Measurements from ENCODE around the gene ITPKB. TPM values are rescaled to one million over a fixed set of nuclear protein-coding genes. Genes with fewer than 3 reads are reported as not detected.

The ITPKB gene
- total RNA-seq, 1 experiment from 2014 or later: 4.4 TPM

GRCh38 chr1:226611301-226611700 lies 127.8 kb downstream of the ITPKB start:
- no peaks in the 10 kb centered on the region for H3K9me3 ChIP-seq
- ChIA-PET POLR2A (no interaction called here), CTCF (no interaction called here)
- Mint-ChIP-seq H3K4me3 (ENCODE audit: unreplicated experiment) (no peak overlapping the region), H3K36me3 (ENCODE audit: insufficient read depth, unreplicated experiment) (no peaks in the 10 kb centered on the region), H3K4me1 (ENCODE audit: low read depth, unreplicated experiment) (peaks cover 6% of the 10 kb centered on the region), H3K27me3 (ENCODE audit: insufficient read depth, unreplicated experiment) (no peaks in the 10 kb centered on the region), H3K9me3 (ENCODE audit: unreplicated experiment) (no peaks in the 10 kb centered on the region), H3K27ac (ENCODE audit: unreplicated experiment) (no peak overlapping the region)
- DNase-seq: no peak
- TF ChIP-seq CTCF (IDR thresholded peaks at IDR 0.05; ENCODE audit: insufficient read depth in 1 of 2, low read depth in 1 of 2, low read length in 1 of 2, severe bottlenecking in 1 of 2, unreplicated experiment in 1 of 2): no peak
- no peak overlapping the region for H3K4me3 ChIP-seq (ENCODE audit: low read depth, low read length)
- peaks cover 19% of the 10 kb centered on the region for H3K4me1 ChIP-seq
- intact Hi-C loops (cut with micrococcal nuclease; ENCODE audit: unreplicated experiment): loop anchor here (5.0 kb wide), 1 partner anchor 189 kb away; no protein-coding TSS in a partner anchor
- H3K36me3 ChIP-seq (ENCODE audit: control insufficient read depth, insufficient read depth, low read length): no peaks in the 10 kb centered on the region
- no peaks in the 10 kb centered on the region for H3K27me3 ChIP-seq (replicated peaks; ENCODE audit: control insufficient read depth, insufficient read depth, low read length)
- no TSS peak for BruUV-seq (replicated peaks)

- H3K4me3 ChIP-seq (ENCODE audit: low read depth, low read length): no peak overlapping the region
- Mint-ChIP-seq H3K27me3 (ENCODE audit: insufficient read depth, unreplicated experiment) (no peaks in the 10 kb centered on the region), H3K9me3 (ENCODE audit: unreplicated experiment) (no peaks in the 10 kb centered on the region), H3K36me3 (ENCODE audit: insufficient read depth, unreplicated experiment) (no peaks in the 10 kb centered on the region), H3K27ac (ENCODE audit: unreplicated experiment) (no peak overlapping the region), H3K4me1 (ENCODE audit: low read depth, unreplicated experiment) (peaks cover 6% of the 10 kb centered on the region), H3K4me3 (ENCODE audit: unreplicated experiment) (no peak overlapping the region)
- ChIA-PET POLR2A (no interaction called here), CTCF (interaction anchor here (0.6 kb wide), 2 partner anchors 61 to 727 kb away, joined by 3 read pairs; no protein-coding TSS in a partner anchor)
- H3K4me1 ChIP-seq: peaks cover 19% of the 10 kb centered on the region
- H3K36me3 ChIP-seq (ENCODE audit: control insufficient read depth, insufficient read depth, low read length): no peaks in the 10 kb centered on the region
- no peaks in the 10 kb centered on the region for H3K9me3 ChIP-seq
- BruUV-seq (replicated peaks): no TSS peak
- no peak for TF ChIP-seq CTCF (IDR thresholded peaks at IDR 0.05; ENCODE audit: insufficient read depth in 1 of 2, low read depth in 1 of 2, low read length in 1 of 2, severe bottlenecking in 1 of 2, unreplicated experiment in 1 of 2)
- H3K27me3 ChIP-seq (replicated peaks; ENCODE audit: control insufficient read depth, insufficient read depth, low read length): no peaks in the 10 kb centered on the region
- no peak for DNase-seq
- intact Hi-C loops (cut with micrococcal nuclease; ENCODE audit: unreplicated experiment): loop anchor here (5.0 kb wide), 1 partner anchor 188 kb away; no protein-coding TSS in a partner anchor
Observed at GRCh38 chr1:226610671-226611070, 128.4 kb downstream of the ITPKB start.

GRCh38 chr1:226609836-226610455 lies 129.1 kb downstream of the ITPKB start:
- BruUV-seq (replicated peaks): no TSS peak
- no peaks in the 10 kb centered on the region for H3K27me3 Mint-ChIP-seq (ENCODE audit: insufficient read depth, unreplicated experiment)
- no peak overlapping the region for H3K4me3 Mint-ChIP-seq (ENCODE audit: unreplicated experiment)

More at GRCh38 chr1:226609836-226610455, 129.1 kb downstream of the ITPKB start:
- no peak overlapping the region for H3K27ac Mint-ChIP-seq (ENCODE audit: unreplicated experiment)
- H3K9me3 ChIP-seq: no peaks in the 10 kb centered on the region
- H3K4me1 ChIP-seq: peaks cover 23% of the 10 kb centered on the region
- intact Hi-C loops (cut with micrococcal nuclease; ENCODE audit: unreplicated experiment): loop anchor here (5.0 kb wide), 1 partner anchor 188 kb away; no protein-coding TSS in a partner anchor
- CTCF ChIA-PET: interaction anchor here (0.6 to 1.4 kb wide), 4 partner anchors 40 to 728 kb away, joined by 3 to 5 read pairs (median 3); no protein-coding TSS in a partner anchor
- H3K9me3 Mint-ChIP-seq (ENCODE audit: unreplicated experiment): no peaks in the 10 kb centered on the region
- H3K36me3 ChIP-seq (ENCODE audit: control insufficient read depth, insufficient read depth, low read length): no peaks in the 10 kb centered on the region
- TF ChIP-seq CTCF (IDR thresholded peaks at IDR 0.05; ENCODE audit: insufficient read depth in 1 of 2, low read depth in 1 of 2, low read length in 1 of 2, severe bottlenecking in 1 of 2, unreplicated experiment in 1 of 2): no peak
- peaks cover 6% of the 10 kb centered on the region for H3K4me1 Mint-ChIP-seq (ENCODE audit: low read depth, unreplicated experiment)
- no peaks in the 10 kb centered on the region for H3K36me3 Mint-ChIP-seq (ENCODE audit: insufficient read depth, unreplicated experiment)
- H3K4me3 ChIP-seq (ENCODE audit: low read depth, low read length): no peak overlapping the region
- H3K27me3 ChIP-seq (replicated peaks; ENCODE audit: control insufficient read depth, insufficient read depth, low read length): no peaks in the 10 kb centered on the region
- POLR2A ChIA-PET: no interaction called here
- DNase-seq: no peak
